ENCODE data around the gene RPL14. TPM values are rescaled to one million over a fixed set of nuclear protein-coding genes. Genes with fewer than 3 reads are reported as not detected.

Gene RPL14
- polyA plus RNA-seq, 2 donors: 1,289 to 1,675 TPM

DNA sequence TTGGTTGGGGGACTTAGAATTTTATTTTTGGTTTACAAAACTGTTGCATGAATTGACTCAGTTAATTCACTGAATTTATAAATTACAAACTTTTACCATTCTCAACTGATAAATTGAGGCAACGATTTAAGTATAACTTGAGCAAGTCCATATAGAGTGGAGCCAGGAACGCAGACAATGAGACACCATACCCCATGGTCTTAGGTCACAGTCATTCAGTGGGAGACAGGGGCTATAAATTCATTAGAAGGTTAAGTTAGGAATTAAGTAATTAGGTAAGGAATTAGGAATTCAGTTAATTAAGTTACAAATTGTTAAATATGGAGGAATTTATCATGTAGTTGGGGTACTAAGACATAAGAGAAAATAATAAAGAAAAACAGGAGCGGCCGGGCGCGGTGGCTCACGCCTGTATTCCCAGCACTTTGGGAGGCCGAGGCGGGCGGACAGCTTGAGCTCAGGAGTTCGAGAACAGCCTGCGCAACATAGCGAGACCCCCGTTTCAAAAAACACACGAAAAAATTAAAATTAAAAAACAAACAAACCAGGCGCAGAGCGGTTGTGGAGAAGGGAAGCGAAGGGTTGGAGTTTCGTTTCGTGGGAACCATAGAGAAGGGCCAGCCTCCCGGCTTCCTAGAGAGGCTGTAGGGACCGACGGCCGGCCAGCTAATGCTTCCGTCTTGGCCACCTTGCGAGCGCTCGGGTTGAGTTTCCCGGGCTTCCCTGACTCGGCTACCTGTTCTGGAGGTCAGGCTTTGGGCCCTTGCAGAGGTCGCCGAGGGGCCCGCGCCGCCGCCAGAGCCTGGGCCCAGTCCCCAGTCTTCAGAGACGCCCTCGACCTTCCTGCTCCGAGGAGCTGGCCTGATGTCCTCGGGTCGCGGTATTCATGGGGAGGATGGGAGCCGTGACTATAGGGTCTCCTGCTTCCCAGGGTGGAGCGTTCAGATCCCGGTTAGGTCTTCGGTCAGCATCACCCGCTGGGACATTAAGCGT is 19.6 kb downstream of the RPL14 start, which contains the start of gene ZNF619:
TSS of gene ZNF619 (plus strand) at position 645 of the 993 bp plus-strand sequence. CDS start 858 bp downstream, outside the sequence.
- Histone ChIP-seq H3K27me3 (ENCODE audit: control insufficient read depth in 1 of 2, insufficient read depth in 2 of 2, low read length in 2 of 2) (no peaks in the 10 kb centered on the region), H3K9me3 (ENCODE audit: control insufficient read depth in 2 of 2, insufficient read depth in 1 of 2, low read depth in 1 of 2, low read length in 1 of 2) (no peaks in the 10 kb centered on the region), H3K4me3 (ENCODE audit: low read depth in 1 of 2, low read length in 2 of 2) (peak within 1 kb of the TSS; percentile 66 to 74), H3K4me1 (ENCODE audit: control insufficient read depth in 2 of 2, insufficient read depth in 2 of 2, low read length in 1 of 2) (no peaks in the 10 kb centered on the region), H3K27ac (ENCODE audit: low read depth in 2 of 2, low read length in 1 of 2) (peak within 1 kb of the TSS; percentile 44 to 62), H3K36me3 (ENCODE audit: control insufficient read depth in 2 of 2, insufficient read depth in 2 of 2, low read length in 1 of 2) (peaks cover 0 to 2% of the 10 kb centered on the region in 2 donors)
- 7 to 10% methylated on average over 40 to 48 of the region's 48 CpGs for WGBS, 2 donors

GRCh38 chr3:40477666-40478065 is 20.5 kb downstream of the RPL14 start:
- Histone ChIP-seq H3K9me3 (ENCODE audit: control insufficient read depth in 2 of 2, insufficient read depth in 1 of 2, low read depth in 1 of 2, low read length in 1 of 2) (no peaks in the 10 kb centered on the region), H3K4me3 (ENCODE audit: low read depth in 1 of 2, low read length in 2 of 2) (peak overlapping the region in 1 of 2 donors; percentile 74), H3K4me1 (ENCODE audit: control insufficient read depth in 2 of 2, insufficient read depth in 2 of 2, low read length in 1 of 2) (no peaks in the 10 kb centered on the region), H3K36me3 (ENCODE audit: control insufficient read depth in 2 of 2, insufficient read depth in 2 of 2, low read length in 1 of 2) (peaks cover 0 to 4% of the 10 kb centered on the region in 2 donors), H3K27ac (ENCODE audit: low read depth in 2 of 2, low read length in 1 of 2) (no peak overlapping the region), H3K27me3 (ENCODE audit: control insufficient read depth in 1 of 2, insufficient read depth in 2 of 2, low read length in 2 of 2) (no peaks in the 10 kb centered on the region)
- WGBS, 2 donors: 40 to 53% methylated on average over 4 of the region's 4 CpGs

DNA sequence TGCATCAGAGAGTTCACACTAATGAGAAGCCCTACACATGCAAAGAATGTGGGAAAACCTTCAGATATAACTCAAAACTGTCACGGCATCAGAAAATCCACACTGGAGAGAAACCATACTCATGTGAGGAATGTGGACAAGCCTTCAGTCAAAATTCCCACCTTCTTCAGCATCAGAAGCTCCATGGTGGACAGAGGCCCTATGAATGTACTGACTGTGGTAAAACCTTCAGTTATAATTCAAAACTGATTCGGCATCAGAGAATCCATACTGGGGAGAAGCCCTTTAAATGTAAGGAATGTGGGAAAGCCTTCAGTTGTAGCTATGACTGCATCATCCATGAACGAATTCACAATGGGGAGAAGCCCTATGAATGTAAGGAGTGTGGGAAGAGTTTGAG is 30.0 kb downstream of the RPL14 start:
- Histone ChIP-seq H3K4me1 (ENCODE audit: control insufficient read depth in 2 of 2, insufficient read depth in 2 of 2, low read length in 1 of 2) (no peaks in the 10 kb centered on the region), H3K27me3 (ENCODE audit: control insufficient read depth in 1 of 2, insufficient read depth in 2 of 2, low read length in 2 of 2) (no peaks in the 10 kb centered on the region), H3K4me3 (ENCODE audit: low read depth in 1 of 2, low read length in 2 of 2) (no peak overlapping the region), H3K36me3 (ENCODE audit: control insufficient read depth in 2 of 2, insufficient read depth in 2 of 2, low read length in 1 of 2) (peaks cover 14% of the 10 kb centered on the region in 2 donors), H3K9me3 (ENCODE audit: control insufficient read depth in 2 of 2, insufficient read depth in 1 of 2, low read depth in 1 of 2, low read length in 1 of 2) (peaks cover 0 to 11% of the 10 kb centered on the region in 2 donors), H3K27ac (ENCODE audit: low read depth in 2 of 2, low read length in 1 of 2) (no peak overlapping the region)
- WGBS, 2 donors: 98% methylated on average over 3 of the region's 3 CpGs

- Histone ChIP-seq H3K27me3 (ENCODE audit: control insufficient read depth in 1 of 2, insufficient read depth in 2 of 2, low read length in 2 of 2) (no peaks in the 10 kb centered on the region), H3K4me3 (ENCODE audit: low read depth in 1 of 2, low read length in 2 of 2) (no peak overlapping the region), H3K4me1 (ENCODE audit: control insufficient read depth in 2 of 2, insufficient read depth in 2 of 2, low read length in 1 of 2) (no peaks in the 10 kb centered on the region), H3K36me3 (ENCODE audit: control insufficient read depth in 2 of 2, insufficient read depth in 2 of 2, low read length in 1 of 2) (peaks cover 12 to 14% of the 10 kb centered on the region in 2 donors), H3K9me3 (ENCODE audit: control insufficient read depth in 2 of 2, insufficient read depth in 1 of 2, low read depth in 1 of 2, low read length in 1 of 2) (peaks cover 0 to 11% of the 10 kb centered on the region in 2 donors), H3K27ac (ENCODE audit: low read depth in 2 of 2, low read length in 1 of 2) (no peak overlapping the region)
- 82 to 86% methylated on average over 5 of the region's 5 CpGs for WGBS, 2 donors
These were observed 33.8 kb downstream of the RPL14 start for GRCh38 chr3:40490916-40491315.

- H3K9me3 ChIP-seq (ENCODE audit: control insufficient read depth in 2 of 2, insufficient read depth in 1 of 2, low read depth in 1 of 2, low read length in 1 of 2): no peaks in the 10 kb centered on the region
- WGBS, 2 donors: 29 to 51% methylated on average over 2 of the region's 2 CpGs
These were observed 37.6 kb downstream of the RPL14 start for GRCh38 chr3:40494698-40495097.

DNA sequence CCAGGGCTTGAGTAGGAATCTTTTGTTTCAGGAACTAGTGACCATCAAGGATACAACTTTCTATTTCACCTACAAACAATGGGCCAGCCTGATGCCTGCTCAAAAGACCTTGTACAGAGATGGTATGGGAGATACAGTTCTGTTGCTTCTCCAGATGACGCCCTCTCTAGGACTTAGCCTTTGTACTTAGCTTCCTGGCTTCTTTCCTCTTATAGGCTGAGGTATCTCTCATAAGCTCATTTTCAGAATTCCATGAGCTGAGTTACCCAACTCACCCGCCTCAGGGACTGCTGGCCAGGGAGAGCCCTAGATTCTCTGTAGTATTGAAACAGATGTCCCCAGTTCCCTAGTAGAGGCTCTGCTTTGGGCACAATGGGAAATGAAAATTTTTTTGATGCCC is 40.1 kb downstream of the RPL14 start:
- Histone ChIP-seq H3K4me1 (ENCODE audit: control insufficient read depth in 2 of 2, insufficient read depth in 2 of 2, low read length in 1 of 2) (no peaks in the 10 kb centered on the region), H3K4me3 (ENCODE audit: low read depth in 1 of 2, low read length in 2 of 2) (no peak overlapping the region), H3K27me3 (ENCODE audit: control insufficient read depth in 1 of 2, insufficient read depth in 2 of 2, low read length in 2 of 2) (no peaks in the 10 kb centered on the region), H3K9me3 (ENCODE audit: control insufficient read depth in 2 of 2, insufficient read depth in 1 of 2, low read depth in 1 of 2, low read length in 1 of 2) (no peaks in the 10 kb centered on the region), H3K27ac (ENCODE audit: low read depth in 2 of 2, low read length in 1 of 2) (no peak overlapping the region), H3K36me3 (ENCODE audit: control insufficient read depth in 2 of 2, insufficient read depth in 2 of 2, low read length in 1 of 2) (no peaks in the 10 kb centered on the region)
- 93 to 97% methylated on average over 2 of the region's 2 CpGs for WGBS, 2 donors

More at GRCh38 chr3:40494698-40495097, 37.6 kb downstream of the RPL14 start:
- Histone ChIP-seq H3K4me1 (ENCODE audit: control insufficient read depth in 2 of 2, insufficient read depth in 2 of 2, low read length in 1 of 2) (no peaks in the 10 kb centered on the region), H3K36me3 (ENCODE audit: control insufficient read depth in 2 of 2, insufficient read depth in 2 of 2, low read length in 1 of 2) (no peaks in the 10 kb centered on the region), H3K27me3 (ENCODE audit: control insufficient read depth in 1 of 2, insufficient read depth in 2 of 2, low read length in 2 of 2) (no peaks in the 10 kb centered on the region), H3K4me3 (ENCODE audit: low read depth in 1 of 2, low read length in 2 of 2) (no peak overlapping the region), H3K27ac (ENCODE audit: low read depth in 2 of 2, low read length in 1 of 2) (no peak overlapping the region)

DNA sequence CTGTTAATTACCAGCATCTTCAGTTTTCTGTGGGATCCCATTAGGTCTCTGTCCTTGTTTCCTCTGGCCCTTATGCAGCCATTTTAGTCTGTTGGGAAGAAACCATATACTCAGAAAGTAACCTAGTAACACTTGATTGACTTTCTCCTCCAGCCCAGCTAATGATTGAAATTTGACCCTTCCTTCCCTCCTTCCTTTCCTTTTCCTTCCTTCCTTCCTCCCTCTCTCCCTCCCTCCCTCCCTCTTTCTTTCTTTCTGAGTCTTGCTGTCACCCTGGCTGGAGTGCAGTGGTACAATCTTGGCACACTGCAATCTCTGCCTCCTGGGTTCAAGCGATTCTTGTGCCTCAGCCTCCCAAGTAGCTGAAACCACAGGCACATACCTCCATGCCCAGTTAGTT is 42.8 kb downstream of the RPL14 start:
- H3K4me1 ChIP-seq (ENCODE audit: control insufficient read depth in 2 of 2, insufficient read depth in 2 of 2, low read length in 1 of 2): no peaks in the 10 kb centered on the region
- no peak overlapping the region for H3K4me3 ChIP-seq (ENCODE audit: low read depth in 1 of 2, low read length in 2 of 2)
- H3K27ac ChIP-seq (ENCODE audit: low read depth in 2 of 2, low read length in 1 of 2): no peak overlapping the region
- 95 to 100% methylated on average over 1 of the region's 1 CpG for WGBS, 2 donors
- no peaks in the 10 kb centered on the region for H3K9me3 ChIP-seq (ENCODE audit: control insufficient read depth in 2 of 2, insufficient read depth in 1 of 2, low read depth in 1 of 2, low read length in 1 of 2)
- no peaks in the 10 kb centered on the region for H3K27me3 ChIP-seq (ENCODE audit: control insufficient read depth in 1 of 2, insufficient read depth in 2 of 2, low read length in 2 of 2)
- no peaks in the 10 kb centered on the region for H3K36me3 ChIP-seq (ENCODE audit: control insufficient read depth in 2 of 2, insufficient read depth in 2 of 2, low read length in 1 of 2)

DNA sequence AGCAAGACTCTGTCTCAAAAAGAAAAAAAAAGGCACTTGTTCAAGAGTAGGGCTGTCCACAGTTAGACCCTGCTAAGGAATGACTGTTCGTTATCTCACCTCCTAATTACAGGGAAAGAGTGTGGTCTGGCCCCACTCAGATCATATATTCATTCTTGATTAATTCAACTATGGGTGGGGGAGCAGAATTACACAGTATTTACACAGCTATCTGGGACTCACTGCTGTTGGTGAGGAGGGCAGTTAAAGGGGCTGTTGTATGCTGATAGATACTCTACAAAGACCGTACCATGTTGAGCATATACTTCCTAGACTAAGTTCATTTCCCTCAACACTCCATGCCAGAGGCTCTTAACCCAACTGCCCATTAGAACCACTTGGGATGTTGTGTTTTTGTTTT is 44.9 kb downstream of the RPL14 start:
- Histone ChIP-seq H3K27me3 (ENCODE audit: control insufficient read depth in 1 of 2, insufficient read depth in 2 of 2, low read length in 2 of 2) (no peaks in the 10 kb centered on the region), H3K36me3 (ENCODE audit: control insufficient read depth in 2 of 2, insufficient read depth in 2 of 2, low read length in 1 of 2) (no peaks in the 10 kb centered on the region), H3K4me1 (ENCODE audit: control insufficient read depth in 2 of 2, insufficient read depth in 2 of 2, low read length in 1 of 2) (peaks cover 0 to 2% of the 10 kb centered on the region in 2 donors), H3K4me3 (ENCODE audit: low read depth in 1 of 2, low read length in 2 of 2) (no peak overlapping the region), H3K27ac (ENCODE audit: low read depth in 2 of 2, low read length in 1 of 2) (no peak overlapping the region), H3K9me3 (ENCODE audit: control insufficient read depth in 2 of 2, insufficient read depth in 1 of 2, low read depth in 1 of 2, low read length in 1 of 2) (no peaks in the 10 kb centered on the region)
- 91 to 94% methylated on average over 2 of the region's 2 CpGs for WGBS, 2 donors

DNA sequence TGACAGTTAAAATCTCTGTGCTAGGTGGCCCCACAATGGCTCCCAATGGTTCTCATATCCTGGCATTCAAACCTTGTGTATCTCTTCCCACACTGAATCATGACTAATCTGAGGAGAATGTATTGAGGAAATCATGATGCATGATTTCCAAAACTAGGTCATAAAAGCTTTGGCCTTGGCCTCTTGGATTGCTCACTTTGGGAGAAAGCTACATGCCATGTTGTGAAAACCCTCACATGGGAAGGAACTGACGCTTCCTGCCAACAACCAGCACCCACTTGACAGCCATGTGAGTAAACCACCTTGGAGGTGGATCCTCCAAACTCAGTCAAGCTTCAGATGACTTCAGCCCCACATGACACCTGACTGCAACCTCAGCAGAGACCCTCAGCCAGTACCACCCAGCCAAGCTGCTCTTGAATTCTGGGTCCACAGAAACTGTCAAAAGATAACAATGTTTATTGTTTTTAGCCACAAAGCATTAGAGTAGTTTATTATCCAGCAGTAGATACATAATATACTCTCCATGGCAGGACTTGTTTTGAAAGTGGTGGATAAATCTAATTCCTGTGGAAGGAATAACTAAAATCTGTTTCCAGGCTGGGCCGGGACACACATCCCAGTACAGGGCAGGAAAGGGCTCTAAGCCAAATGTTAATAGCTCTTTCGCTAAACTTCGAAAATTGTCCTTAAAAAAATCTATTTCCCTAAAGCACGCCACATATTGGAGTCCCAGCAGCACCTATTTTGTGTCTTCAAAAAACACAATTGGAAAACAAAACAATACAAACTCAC is 47.7 kb downstream of the RPL14 start:
- H3K36me3 ChIP-seq (ENCODE audit: control insufficient read depth in 2 of 2, insufficient read depth in 2 of 2, low read length in 1 of 2): no peaks in the 10 kb centered on the region
- H3K27me3 ChIP-seq (ENCODE audit: control insufficient read depth in 1 of 2, insufficient read depth in 2 of 2, low read length in 2 of 2): no peaks in the 10 kb centered on the region
- H3K9me3 ChIP-seq (ENCODE audit: control insufficient read depth in 2 of 2, insufficient read depth in 1 of 2, low read depth in 1 of 2, low read length in 1 of 2): no peaks in the 10 kb centered on the region
- no peak overlapping the region for H3K4me3 ChIP-seq (ENCODE audit: low read depth in 1 of 2, low read length in 2 of 2)
- H3K4me1 ChIP-seq (ENCODE audit: control insufficient read depth in 2 of 2, insufficient read depth in 2 of 2, low read length in 1 of 2): peaks cover 0 to 2% of the 10 kb centered on the region in 2 donors
- WGBS, 2 donors: 65 to 67% methylated on average over 5 of the region's 5 CpGs
- H3K27ac ChIP-seq (ENCODE audit: low read depth in 2 of 2, low read length in 1 of 2): peak overlapping the region in 1 of 2 donors; percentile 53

Data from esophagus (tissue), 2 donors.